NB4 (cell line): Measurements from ENCODE around the gene FMN1.

Source experiments
- POLR2A ChIP-seq: IDR thresholded peaks from 2 replicates; pipeline ENCODE4 v1.6.1; 2011; ENCODE audit warnings: mild to moderate bottlenecking; ENCODE audit not compliant: insufficient read length; ENCODE audit errors: extremely low read depth
- TF ChIP-seq, protein P1 (sequence below): IDR thresholded peaks from one replicate; pipeline ENCODE4 v1.5.1; 2012; ENCODE audit warnings: low read depth, low read length

DNA sequence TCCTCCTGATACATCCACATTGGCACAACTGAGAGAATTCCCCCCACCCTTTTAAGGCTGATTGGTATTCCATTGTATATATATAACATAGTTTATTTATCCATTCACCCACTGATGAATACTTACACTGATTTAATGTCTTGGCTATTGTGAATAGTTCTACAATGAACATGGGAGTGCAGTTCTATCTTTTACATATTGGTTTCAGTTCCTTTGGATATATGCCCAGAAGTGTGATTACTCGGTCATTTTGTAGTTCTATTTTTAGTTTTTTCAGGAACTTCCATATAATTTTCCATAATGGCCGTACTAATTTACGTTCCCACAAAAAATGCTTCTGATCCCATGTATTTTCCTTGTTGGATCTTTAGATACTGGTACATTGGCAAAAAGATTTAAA, 135.3 kb downstream of the FMN1 start:
- no peak for TF ChIP-seq POLR2A
- TF ChIP-seq, protein P1, sequence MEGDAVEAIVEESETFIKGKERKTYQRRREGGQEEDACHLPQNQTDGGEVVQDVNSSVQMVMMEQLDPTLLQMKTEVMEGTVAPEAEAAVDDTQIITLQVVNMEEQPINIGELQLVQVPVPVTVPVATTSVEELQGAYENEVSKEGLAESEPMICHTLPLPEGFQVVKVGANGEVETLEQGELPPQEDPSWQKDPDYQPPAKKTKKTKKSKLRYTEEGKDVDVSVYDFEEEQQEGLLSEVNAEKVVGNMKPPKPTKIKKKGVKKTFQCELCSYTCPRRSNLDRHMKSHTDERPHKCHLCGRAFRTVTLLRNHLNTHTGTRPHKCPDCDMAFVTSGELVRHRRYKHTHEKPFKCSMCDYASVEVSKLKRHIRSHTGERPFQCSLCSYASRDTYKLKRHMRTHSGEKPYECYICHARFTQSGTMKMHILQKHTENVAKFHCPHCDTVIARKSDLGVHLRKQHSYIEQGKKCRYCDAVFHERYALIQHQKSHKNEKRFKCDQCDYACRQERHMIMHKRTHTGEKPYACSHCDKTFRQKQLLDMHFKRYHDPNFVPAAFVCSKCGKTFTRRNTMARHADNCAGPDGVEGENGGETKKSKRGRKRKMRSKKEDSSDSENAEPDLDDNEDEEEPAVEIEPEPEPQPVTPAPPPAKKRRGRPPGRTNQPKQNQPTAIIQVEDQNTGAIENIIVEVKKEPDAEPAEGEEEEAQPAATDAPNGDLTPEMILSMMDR = no peak
